GM12878 (cell line): Measurements from ENCODE around the gene SPDYA. TPM values are rescaled to one million over a fixed set of nuclear protein-coding genes. Genes with fewer than 3 reads are reported as not detected.

ENCODE experiments used
- ATF3 ChIP-seq: IDR thresholded peaks from 2 replicates; pipeline ENCODE4 v1.6.1; 2011; ENCODE audit warnings: low read depth, mild to moderate bottlenecking, low read length, moderate library complexity, borderline replicate concordance; ENCODE audit errors: extremely low read depth
- CBFB ChIP-seq: IDR thresholded peaks from 2 replicates; pipeline ENCODE4 v1.6.1; 2016; ENCODE audit warnings: antibody characterized with exemption, low read depth
- CBX5 ChIP-seq: sonication (generic); IDR thresholded peaks from 2 replicates; pipeline ENCODE4 v1.6.1; 2016; ENCODE audit warnings: low read depth, moderate library complexity, mild to moderate bottlenecking, inconsistent platforms
- CUX1 ChIP-seq: IDR thresholded peaks from 2 replicates; pipeline ENCODE4 v1.6.1; 2012; ENCODE audit warnings: improper control_type of control experiment, low read depth, low read length; ENCODE audit not compliant: insufficient replicate concordance
- IRF3 ChIP-seq: fragments of 450-650 bp; IDR thresholded peaks from 2 replicates; pipeline ENCODE4 v1.6.1; 2014; ENCODE audit warnings: mild to moderate bottlenecking
- KDM1A ChIP-seq: fragments of 200-600 bp; sonication (generic); IDR thresholded peaks from 2 replicates; pipeline ENCODE4 v1.6.1; 2016; ENCODE audit warnings: borderline replicate concordance
- KLF5 ChIP-seq: fragments of 450-650 bp; IDR thresholded peaks from 2 replicates; pipeline ENCODE4 v1.6.1; 2014; ENCODE audit warnings: mild to moderate bottlenecking; ENCODE audit not compliant: partially characterized antibody
- MLLT1 ChIP-seq: fragments of 450-650 bp; IDR thresholded peaks from 2 replicates; pipeline ENCODE4 v1.6.1; 2016; ENCODE audit warnings: mild to moderate bottlenecking
- PBX3 ChIP-seq: IDR thresholded peaks from 2 replicates; pipeline ENCODE4 v1.6.1; 2011; ENCODE audit warnings: mild to moderate bottlenecking, low read depth, low read length, moderate library complexity; ENCODE audit not compliant: insufficient replicate concordance
- PRDM15 ChIP-seq: fragments of 450-650 bp; formaldehyde crosslinking; IDR thresholded peaks from 2 replicates; pipeline ENCODE4 v1.4.0; 2020; ENCODE audit warnings: mild to moderate bottlenecking, moderate library complexity
- SRF ChIP-seq, 2 experiments: IDR thresholded peaks; 2 replicates each; pipeline ENCODE4 v1.6.1; 2011; ENCODE audit warnings: low read depth in 2 of 2, low read length in 2 of 2, mild to moderate bottlenecking in 1 of 2, moderate library complexity in 1 of 2
- SUZ12 ChIP-seq: fragments of 200-600 bp; sonication (generic); IDR thresholded peaks from one replicate; pipeline ENCODE4 v1.6.1; 2018; ENCODE audit warnings: antibody characterized with exemption, mild to moderate bottlenecking; ENCODE audit not compliant: unreplicated experiment
- ZNF384 ChIP-seq: IDR thresholded peaks from 2 replicates; pipeline ENCODE4 v1.6.1; 2012; ENCODE audit warnings: low read depth, mild to moderate bottlenecking, low read length, improper control_type of control experiment, borderline replicate concordance
- ZSCAN29 ChIP-seq: fragments of 450-650 bp; IDR thresholded peaks from 2 replicates; pipeline ENCODE4 v1.6.1; 2017; ENCODE audit warnings: mild to moderate bottlenecking, moderate library complexity
- polyA plus RNA-seq, 11 experiments: library from polyadenylated mRNA; depleted of rRNA in 4 of 11; unstranded in 6 of 11; stranded (reverse) in 5 of 11; fragments of >200 nt; fragmentation: Nextera tagmentation in 4 of 11; fragmentation: Illumina TruSeq in 1 of 11; extraction: Ambion mirVana in 4 of 11; extraction: Trizol in 1 of 11; gene quantifications; 1 replicate in 1 of 11; 2 replicates in 10 of 11; pipeline versions ENCODE4 v1.2.1 to v1.2.3, GENCODE V29; 2011 to 2016; ENCODE audit warnings: inconsistent platforms in 2 of 11, missing spikeins in 2 of 11, low read depth in 1 of 11
- total RNA-seq, 4 experiments: library from RNA; depleted of rRNA in 3 of 4; stranded (reverse); fragments of >200 nt in 3 of 4; fragmentation: Illumina TruSeq in 1 of 4; extraction: Trizol in 1 of 4; gene quantifications; 2 replicates each; pipeline versions ENCODE4 v1.2.1 to v1.2.3, GENCODE V29; 2013 to 2021

The SPDYA gene
- total and polyA plus RNA-seq, 10 of the 15 experiments (the other 5 are each of a cell fraction or from before 2014, with no cell fraction given): 0.12 to 2.4 (median 0.50) TPM

- TF ChIP-seq ZNF384 (no peak), ZSCAN29 (no peak), KDM1A (no peak), CUX1 (no peak), SRF (IDR thresholded peaks at IDR 0.05; ENCODE audit: low read depth in 2 of 2, low read length in 2 of 2) (peak; percentile 84 to 97), PRDM15 (CRISPR knock-in tag) (no peak), MLLT1 (no peak), ATF3 (peak; percentile 99), IRF3 (0 out of 2 replicates have a peak, but pooled peaks have one; percentile 4), SUZ12 (no peak), PBX3 (peak; percentile 55), CBX5 (0 out of 2 replicates have a peak, but pooled peaks have one; percentile 59), CBFB (no peak; the same call in 1 of the 2 replicates), KLF5 (peak; percentile 77)
These were observed 59.7 kb downstream of the SPDYA start, which contains the start of gene TRMT61B (continued) for GRCh38 chr2:28870146-28870891.
